ENCODE data around the gene IL31RA.

IL31RA gene

GRCh38 chr5:55900776-55901175 is 49.6 kb downstream of the IL31RA start:
- no peak for DNase-seq

GRCh38 chr5:55902696-55903095 is 51.5 kb downstream of the IL31RA start:
- no peak for DNase-seq

GRCh38 chr5:55903121-55903701 is 52.1 kb downstream of the IL31RA start:
- DNase-seq, result no peak

- DNase-seq, result peak in 6 of 58 donors; percentile 8 to 41 (median 20)
Observed at GRCh38 chr5:55904152-55904551, 53.0 kb downstream of the IL31RA start.

- no peak for DNase-seq
Observed at GRCh38 chr5:55905251-55905650, 54.1 kb downstream of the IL31RA start.

GRCh38 chr5:55907927-55908326 is 56.8 kb downstream of the IL31RA start:
- DNase-seq, result no peak

- DNase-seq, result no peak
Observed at GRCh38 chr5:55908804-55909203, 57.6 kb downstream of the IL31RA start.

GRCh38 chr5:55911784-55912653 is 60.9 kb downstream of the IL31RA start:
- no peak for DNase-seq

GRCh38 chr5:55913466-55914413 is 62.6 kb downstream of the IL31RA start:
- DNase-seq, result no peak

GRCh38 chr5:55914971-55915370 is 63.8 kb downstream of the IL31RA start:
- DNase-seq, result no peak

- DNase-seq, result no peak
Observed at GRCh38 chr5:55915783-55916182, 64.6 kb downstream of the IL31RA start.

- no peak for DNase-seq
Observed at GRCh38 chr5:55916986-55917385, 65.8 kb downstream of the IL31RA start.

- DNase-seq, result no peak
Observed at GRCh38 chr5:55917402-55918086, 66.4 kb downstream of the IL31RA start.

- no peak for DNase-seq
Observed at GRCh38 chr5:55918087-55919035, 67.2 kb downstream of the IL31RA start.

GRCh38 chr5:55919625-55920024 is 68.5 kb downstream of the IL31RA start:
- no peak for DNase-seq

- DNase-seq, result peak in 2 of 58 donors; percentile 7
Observed at GRCh38 chr5:55920784-55921183, 69.6 kb downstream of the IL31RA start.

- no peak for DNase-seq
Observed at GRCh38 chr5:55921617-55922016, 70.5 kb downstream of the IL31RA start.

GRCh38 chr5:55923177-55923771 is 72.1 kb downstream of the IL31RA start:
- peak in 2 of 58 donors; percentile 9 to 30 for DNase-seq

- no peak for DNase-seq
Observed at GRCh38 chr5:55923865-55924500, 72.8 kb downstream of the IL31RA start.
